ENCODE results near the gene PDE8B.

PDE8B gene

GRCh38 chr5:77449277-77449676, 238.8 kb downstream of the PDE8B start:
- H3K27ac ChIP-seq (ENCODE audit: low read length) = no peak overlapping the region
- H3K4me2 ChIP-seq (ENCODE audit: low read depth, low read length) = no peak overlapping the region
- peaks cover 4% of the 10 kb centered on the region; the same call in 1 of the 2 replicates for H3K4me1 ChIP-seq (ENCODE audit: low read length)
- no peaks in the 10 kb centered on the region for H3K36me3 ChIP-seq (replicated peaks; ENCODE audit: insufficient read depth, low read length)
- no peaks in the 10 kb centered on the region for H3K79me2 ChIP-seq (ENCODE audit: low read length)
- TF ChIP-seq EZH2 (optimal IDR thresholded peaks at IDR 0.05; ENCODE audit: low read depth, low read length) = no peak
- TF ChIP-seq EZH2phosphoT487 (IDR thresholded peaks at IDR 0.05; ENCODE audit: low read length) = no peak
- TF ChIP-seq CTCF (IDR thresholded peaks at IDR 0.05; ENCODE audit: low read length) = no peak
- no peaks in the 10 kb centered on the region for H3F3A ChIP-seq (ENCODE audit: insufficient read depth, low read length)
- no peak overlapping the region for H3K4me3 ChIP-seq (ENCODE audit: low read length)
- no peaks in the 10 kb centered on the region for H3K9me2 ChIP-seq (replicated peaks; ENCODE audit: insufficient read depth, low read length)
- DNase-seq = no peak
- no peaks in the 10 kb centered on the region for H3K9me3 ChIP-seq (replicated peaks; ENCODE audit: insufficient read depth, low read length)
- no peaks in the 10 kb centered on the region for H3K27me3 ChIP-seq (replicated peaks; ENCODE audit: insufficient read depth, low read length)
- H2AFZ ChIP-seq (ENCODE audit: low read length) = no peak overlapping the region
- H4K20me1 ChIP-seq (ENCODE audit: insufficient read depth, low read length) = no peaks in the 10 kb centered on the region
- H3K9ac ChIP-seq (ENCODE audit: low read length) = no peak overlapping the region

GRCh38 chr5:77449981-77450380, 239.5 kb downstream of the PDE8B start:
- H3K4me2 ChIP-seq (ENCODE audit: low read depth, low read length) = no peak overlapping the region
- no peak for DNase-seq
- no peak overlapping the region for H3K27ac ChIP-seq (ENCODE audit: low read length)
- no peaks in the 10 kb centered on the region for H3F3A ChIP-seq (ENCODE audit: insufficient read depth, low read length)
- no peaks in the 10 kb centered on the region for H3K79me2 ChIP-seq (ENCODE audit: low read length)
- H3K36me3 ChIP-seq (replicated peaks; ENCODE audit: insufficient read depth, low read length) = no peaks in the 10 kb centered on the region
- no peak overlapping the region for H2AFZ ChIP-seq (ENCODE audit: low read length)
- H4K20me1 ChIP-seq (ENCODE audit: insufficient read depth, low read length) = no peaks in the 10 kb centered on the region
- H3K4me3 ChIP-seq (ENCODE audit: low read length) = no peak overlapping the region
- H3K9ac ChIP-seq (ENCODE audit: low read length) = no peak overlapping the region
- H3K4me1 ChIP-seq (ENCODE audit: low read length) = peaks cover 4% of the 10 kb centered on the region; the same call in 1 of the 2 replicates
- H3K27me3 ChIP-seq (replicated peaks; ENCODE audit: insufficient read depth, low read length) = no peaks in the 10 kb centered on the region
- TF ChIP-seq EZH2phosphoT487 (IDR thresholded peaks at IDR 0.05; ENCODE audit: low read length) (no peak), CTCF (IDR thresholded peaks at IDR 0.05; ENCODE audit: low read length) (no peak), EZH2 (optimal IDR thresholded peaks at IDR 0.05; ENCODE audit: low read depth, low read length) (no peak)
- H3K9me2 ChIP-seq (replicated peaks; ENCODE audit: insufficient read depth, low read length) = no peaks in the 10 kb centered on the region
- no peaks in the 10 kb centered on the region for H3K9me3 ChIP-seq (replicated peaks; ENCODE audit: insufficient read depth, low read length)

GRCh38 chr5:77452351-77452750, 241.9 kb downstream of the PDE8B start:
- DNase-seq = no peak
- Histone ChIP-seq H3K4me2 (ENCODE audit: low read depth, low read length) (no peak overlapping the region), H3K9me3 (replicated peaks; ENCODE audit: insufficient read depth, low read length) (no peaks in the 10 kb centered on the region), H3F3A (ENCODE audit: insufficient read depth, low read length) (no peaks in the 10 kb centered on the region), H3K9me2 (replicated peaks; ENCODE audit: insufficient read depth, low read length) (no peaks in the 10 kb centered on the region), H3K36me3 (replicated peaks; ENCODE audit: insufficient read depth, low read length) (no peaks in the 10 kb centered on the region), H3K9ac (ENCODE audit: low read length) (no peak overlapping the region), H2AFZ (ENCODE audit: low read length) (no peak overlapping the region), H3K27ac (ENCODE audit: low read length) (no peak overlapping the region), H3K27me3 (replicated peaks; ENCODE audit: insufficient read depth, low read length) (no peaks in the 10 kb centered on the region), H3K79me2 (ENCODE audit: low read length) (no peaks in the 10 kb centered on the region), H3K4me1 (ENCODE audit: low read length) (peaks cover 4% of the 10 kb centered on the region; the same call in 1 of the 2 replicates), H4K20me1 (ENCODE audit: insufficient read depth, low read length) (no peaks in the 10 kb centered on the region), H3K4me3 (ENCODE audit: low read length) (no peak overlapping the region)
- TF ChIP-seq EZH2 (optimal IDR thresholded peaks at IDR 0.05; ENCODE audit: low read depth, low read length) (no peak), EZH2phosphoT487 (IDR thresholded peaks at IDR 0.05; ENCODE audit: low read length) (no peak), CTCF (IDR thresholded peaks at IDR 0.05; ENCODE audit: low read length) (no peak)

Measured in MM.1S (cell line).